Stimulated activated CD4-positive, alpha-beta T cell treated with anti-CD3 and anti-CD28 coated beads, Interleukin-1b, Interleukin-23, amount 100 ng/mL, for 48 hours (primary cell): ENCODE measurements around the gene CEP120.
"Not testable (repeated sequence)": the region's sequence is repeated elsewhere in the genome, so short reads cannot be mapped to it uniquely, and the experiment has no call there.

Experiments used
- DNase-seq: peaks from one replicate; pipeline ENCODE4 v3.0.0-alpha.2; 2020

The CEP120 gene

DNA sequence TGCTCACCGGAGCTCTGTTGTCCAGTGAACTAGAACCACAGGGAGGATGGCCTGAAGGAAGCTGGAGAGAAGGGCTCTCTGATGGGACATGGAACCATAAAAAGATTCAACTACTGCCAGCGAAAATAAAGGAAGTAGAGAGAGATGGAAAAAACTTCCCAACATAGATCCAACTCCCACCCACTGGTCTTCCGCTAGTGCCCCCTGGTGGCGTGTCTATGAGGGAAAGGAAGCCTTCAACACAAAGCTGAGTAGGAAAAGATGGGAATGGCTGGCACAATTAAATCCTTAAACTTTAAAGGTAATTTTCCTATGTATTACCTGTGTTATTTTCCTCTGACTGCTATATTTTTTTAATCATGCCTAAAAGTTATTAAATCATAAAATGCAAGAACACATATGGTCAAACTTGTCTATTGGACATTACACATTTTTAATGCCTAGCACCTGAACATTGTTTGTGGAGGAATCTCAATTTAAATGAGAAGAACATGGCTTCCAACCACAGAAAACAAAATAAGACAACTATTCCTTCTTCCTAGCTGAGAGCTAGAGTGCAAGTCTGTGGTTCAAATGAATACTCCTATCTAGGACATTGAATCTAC, 51.5 kb downstream of the CEP120 start:
- DNase-seq, result no peak

- no peak for DNase-seq
Observed at GRCh38 chr5:123369371-123369968, 53.7 kb downstream of the CEP120 start.

- no peak for DNase-seq
Observed at GRCh38 chr5:123367739-123368138, 55.5 kb downstream of the CEP120 start.

DNA sequence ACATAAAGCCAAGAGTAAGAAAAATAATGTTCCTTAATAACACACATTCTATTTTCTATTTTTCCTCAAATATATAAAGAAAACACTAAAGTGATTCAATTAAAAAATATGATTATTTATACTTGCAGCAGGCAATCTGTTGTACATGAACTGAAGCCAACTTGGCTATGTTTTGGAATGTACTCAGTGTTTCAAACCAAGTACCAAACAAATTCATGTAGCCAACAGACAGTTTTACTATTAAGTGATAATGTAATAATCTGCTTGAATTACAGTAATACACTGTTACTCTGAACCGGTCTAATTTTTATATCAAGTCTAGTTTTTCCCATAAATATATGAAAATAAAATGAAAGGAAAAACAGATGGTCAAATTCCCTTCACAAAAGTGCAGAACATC, 58.0 kb downstream of the CEP120 start:
- no peak for DNase-seq

DNA sequence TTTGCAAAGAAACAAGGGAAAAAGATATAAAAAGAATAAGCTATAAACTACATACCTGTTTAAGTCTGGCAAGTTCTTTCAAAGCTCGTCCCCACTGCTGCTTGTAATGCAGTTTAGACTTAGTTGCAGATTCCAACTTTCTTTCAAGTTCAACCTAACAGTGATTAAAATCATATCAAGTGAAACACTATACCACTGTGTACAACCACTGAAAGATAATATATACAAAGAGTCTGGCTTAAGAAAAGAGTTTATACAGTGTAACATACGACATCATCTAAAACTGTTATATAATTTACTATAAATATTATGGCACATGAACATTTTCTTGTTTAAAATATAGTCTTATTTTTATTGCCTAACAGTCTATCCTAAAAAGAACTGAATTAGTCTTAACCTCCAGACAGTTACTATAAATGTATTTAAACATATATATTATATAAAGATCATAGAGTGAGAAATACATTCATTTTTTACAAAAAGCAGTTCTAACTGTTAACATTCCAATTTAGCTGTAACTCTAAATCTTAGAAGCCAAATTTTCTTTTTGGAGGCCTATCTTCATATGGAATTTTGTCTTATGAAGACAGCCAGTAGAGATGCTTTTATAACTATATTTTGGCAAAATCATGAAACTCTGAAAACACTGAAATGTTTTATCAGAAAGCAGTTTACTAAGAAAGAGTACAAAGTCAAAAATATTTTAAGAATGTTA, 58.6 kb downstream of the CEP120 start:
- DNase-seq, result no peak

DNA sequence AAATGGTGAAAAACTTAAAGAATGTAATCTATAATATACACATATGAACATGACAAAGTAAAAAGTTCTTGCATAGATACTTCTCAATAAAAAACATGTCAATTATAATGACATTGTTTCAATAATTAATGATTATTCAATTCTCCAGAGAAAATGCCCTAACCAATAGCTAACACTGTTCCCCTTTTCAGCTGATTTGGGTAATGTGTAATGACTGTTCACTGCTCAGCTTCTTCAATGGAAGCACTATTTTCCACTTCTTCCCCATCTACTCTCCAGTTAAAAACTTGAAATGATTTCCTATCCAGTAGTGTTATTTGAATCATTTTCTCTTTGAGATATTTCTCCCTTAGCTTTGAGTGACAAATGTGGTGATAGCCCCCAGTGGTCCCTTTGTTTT, 62.3 kb downstream of the CEP120 start:
- DNase-seq, result no peak

- DNase-seq, result no peak
Observed at GRCh38 chr5:123360201-123360571, 63.0 kb downstream of the CEP120 start.

DNA sequence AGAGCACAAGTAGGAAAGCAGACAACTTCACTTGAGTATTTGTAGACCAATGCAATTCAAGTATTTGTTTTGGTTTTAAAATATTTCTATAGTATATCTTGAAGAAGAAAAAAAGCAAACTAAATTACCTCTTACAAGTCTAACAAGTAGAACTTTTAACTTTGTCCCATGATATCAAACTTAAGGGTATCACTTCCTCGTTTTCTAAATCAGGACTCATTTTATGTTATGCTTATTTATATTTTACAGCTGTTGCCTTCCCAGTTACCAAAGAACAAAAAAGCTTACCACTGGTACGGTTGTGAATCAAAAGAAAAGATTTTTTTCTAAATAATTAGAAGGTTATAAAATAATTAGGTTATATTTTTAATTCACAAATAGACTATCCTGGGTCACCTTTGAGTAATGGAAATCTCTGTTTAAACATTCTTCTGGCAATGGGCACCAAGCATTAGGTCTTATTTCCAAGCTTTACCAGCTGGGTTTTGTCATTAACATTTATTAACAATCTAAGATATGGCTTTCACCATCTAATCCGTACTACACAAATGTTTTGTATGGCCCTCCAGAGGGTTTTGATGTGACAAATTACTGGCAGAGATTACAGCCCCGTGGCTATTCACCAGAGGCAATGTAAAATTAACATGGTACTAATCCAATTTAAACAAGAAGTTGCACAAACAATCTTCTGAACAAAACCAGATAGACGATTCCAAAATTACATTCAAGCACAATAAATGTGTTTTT, 63.6 kb downstream of the CEP120 start:
- no peak for DNase-seq

GRCh38 chr5:123358751-123359150, 64.5 kb downstream of the CEP120 start:
- no peak for DNase-seq

DNA sequence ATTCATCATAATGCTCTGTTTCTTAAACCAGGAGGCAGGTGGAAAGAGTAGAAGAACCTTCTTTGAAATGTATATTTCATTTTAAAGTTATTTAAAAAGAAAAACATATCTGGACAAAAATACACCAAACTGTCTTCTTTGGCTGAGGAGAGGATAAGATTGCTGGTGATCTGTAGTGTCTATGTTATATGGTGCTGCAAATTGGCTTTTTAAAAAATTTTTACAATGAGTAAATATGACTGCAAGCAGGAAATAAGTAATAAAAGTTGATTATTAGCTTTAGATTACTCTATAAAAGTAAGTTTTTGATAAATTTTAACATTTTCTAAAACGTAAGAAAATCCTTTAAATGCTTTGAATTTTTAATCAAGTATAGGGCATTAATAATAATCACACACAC, 64.9 kb downstream of the CEP120 start:
- DNase-seq, result no peak

GRCh38 chr5:123351820-123352219, 71.4 kb downstream of the CEP120 start:
- DNase-seq, result no peak

GRCh38 chr5:123351240-123351639, 72.0 kb downstream of the CEP120 start:
- DNase-seq, result no peak

DNA sequence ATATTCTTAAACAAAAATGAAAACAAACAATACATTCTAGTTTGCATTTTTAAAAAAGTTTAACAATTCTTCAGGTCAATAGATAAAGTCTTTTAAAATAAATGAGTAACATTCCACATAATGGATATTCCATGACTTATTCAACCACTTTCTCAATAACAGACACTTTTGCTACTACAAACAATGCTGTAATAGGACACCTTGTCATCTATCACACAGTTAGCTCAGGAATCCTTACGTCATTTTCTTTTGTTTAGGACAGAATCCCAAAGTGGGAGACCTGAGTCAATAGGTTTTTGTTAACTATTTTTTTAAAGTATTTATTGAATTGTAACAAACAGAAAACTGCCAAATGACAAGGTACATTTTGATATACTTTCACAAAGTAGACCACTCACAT, 72.5 kb downstream of the CEP120 start:
- no peak for DNase-seq

DNA sequence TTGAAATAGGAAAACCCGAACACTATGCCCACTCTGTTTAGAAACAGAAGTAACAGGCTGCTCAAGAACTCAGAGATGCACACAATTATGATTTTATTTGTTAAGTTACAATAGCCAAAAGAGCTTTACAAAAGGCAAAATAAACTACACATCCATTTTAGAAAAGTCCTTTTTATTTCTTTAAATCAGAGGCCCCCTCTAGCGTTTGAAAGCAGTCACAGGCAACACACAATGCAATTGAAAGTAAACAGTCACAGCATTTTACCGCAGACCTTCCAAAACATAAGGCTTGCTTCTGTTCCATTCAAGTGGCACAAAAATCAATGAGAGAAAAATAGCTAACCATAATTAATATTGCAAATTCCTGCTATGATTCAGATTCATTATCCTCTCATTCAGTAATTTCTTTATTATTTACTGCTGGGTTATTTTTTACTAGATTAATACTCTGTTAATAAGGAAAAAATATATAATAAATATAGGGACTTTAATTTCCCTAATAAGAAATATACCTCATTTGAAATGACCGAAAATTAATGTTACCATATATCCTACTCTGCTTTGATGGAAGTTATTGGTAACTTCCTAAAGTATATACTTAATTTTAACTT, 78.3 kb downstream of the CEP120 start:
- DNase-seq, result no peak

- no peak for DNase-seq
Observed at GRCh38 chr5:123340928-123341327, 82.3 kb downstream of the CEP120 start.

DNA sequence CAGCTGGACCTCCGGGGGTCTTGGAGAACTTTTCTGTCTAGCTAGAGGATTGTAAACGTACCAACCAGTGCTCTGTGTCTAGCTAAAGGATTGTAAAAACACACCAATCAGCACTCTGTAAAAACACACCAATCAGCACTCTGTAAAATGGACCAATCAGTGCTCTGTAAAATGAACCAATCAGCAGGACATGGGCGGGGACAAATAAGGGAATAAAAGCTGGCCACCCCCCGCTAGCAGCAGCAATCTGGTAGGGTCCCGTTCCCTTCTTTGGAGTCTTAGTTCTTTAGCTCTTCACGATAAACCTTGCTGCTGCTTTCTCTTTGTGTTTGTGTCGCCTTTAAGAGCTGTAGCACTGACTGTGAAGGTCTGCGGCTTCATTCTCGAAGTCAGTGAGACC, 114.8 kb downstream of the CEP120 start:
- not testable (repeated sequence) for DNase-seq

DNA sequence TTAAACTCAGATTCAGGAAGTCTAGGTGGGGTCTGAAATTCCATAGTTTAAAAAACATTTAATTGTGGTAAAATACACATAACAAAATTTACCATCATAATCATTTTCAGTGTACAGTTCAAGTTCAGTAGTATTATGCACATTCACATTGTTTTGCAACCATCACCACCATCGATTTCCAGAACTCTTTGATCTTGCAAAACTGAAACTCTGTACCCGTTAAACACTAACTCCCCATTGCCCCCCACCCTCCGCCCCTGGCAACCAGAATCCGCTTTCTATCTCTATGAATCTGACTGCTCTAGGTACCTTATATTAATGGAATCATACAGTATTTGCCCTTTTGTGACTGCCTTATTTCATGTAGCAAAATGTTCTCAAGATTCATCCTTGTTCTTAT, 117.5 kb downstream of the CEP120 start:
- no peak for DNase-seq

GRCh38 chr5:123304777-123305316, 118.4 kb downstream of the CEP120 start:
- DNase-seq, result no peak

- DNase-seq, result no peak
Observed at GRCh38 chr5:123303802-123304201, 119.4 kb downstream of the CEP120 start.

GRCh38 chr5:123300266-123300665, 122.9 kb downstream of the CEP120 start:
- no peak for DNase-seq

GRCh38 chr5:123299136-123299535, 124.1 kb downstream of the CEP120 start:
- no peak for DNase-seq

GRCh38 chr5:123298335-123299030, 124.7 kb downstream of the CEP120 start:
- DNase-seq, result no peak
